Stimulated activated CD8-positive, alpha-beta memory T cell treated with anti-CD3 and anti-CD28 coated beads, Interleukin-2, amount 100 ng/mL, for 1 hour (primary cell): ENCODE data around the gene ITLN2.
"Not testable (repeated sequence)": the region's sequence is repeated elsewhere in the genome, so short reads cannot be mapped to it uniquely, and the experiment has no call there.

Experiments
- DNase-seq, 2 donors: peaks; one replicate each; pipeline ENCODE4 v3.0.0-alpha.2; 2020; ENCODE audit warnings: low read depth in 2 of 2

The ITLN2 gene

DNA sequence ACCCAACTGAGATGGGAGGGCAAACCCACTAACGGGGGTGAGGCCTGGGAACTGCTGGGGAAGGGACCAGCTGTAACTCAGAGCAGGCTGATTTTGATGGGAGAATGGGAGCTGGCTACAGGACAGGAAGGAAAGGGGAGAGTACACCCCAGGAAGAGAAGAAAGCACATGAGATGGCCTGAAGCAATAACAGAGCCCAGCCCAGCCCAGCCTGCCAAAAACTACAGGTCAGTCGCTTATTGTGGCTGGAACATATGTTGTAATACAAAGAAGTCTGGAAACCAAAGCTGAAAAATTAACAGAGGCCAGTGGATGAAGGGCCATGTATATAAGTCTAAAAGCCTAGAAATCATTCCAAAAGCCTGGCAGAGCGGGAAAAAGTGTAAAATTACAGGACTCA, 1.6 kb downstream of the ITLN2 start:
- DNase-seq: no peak

DNA sequence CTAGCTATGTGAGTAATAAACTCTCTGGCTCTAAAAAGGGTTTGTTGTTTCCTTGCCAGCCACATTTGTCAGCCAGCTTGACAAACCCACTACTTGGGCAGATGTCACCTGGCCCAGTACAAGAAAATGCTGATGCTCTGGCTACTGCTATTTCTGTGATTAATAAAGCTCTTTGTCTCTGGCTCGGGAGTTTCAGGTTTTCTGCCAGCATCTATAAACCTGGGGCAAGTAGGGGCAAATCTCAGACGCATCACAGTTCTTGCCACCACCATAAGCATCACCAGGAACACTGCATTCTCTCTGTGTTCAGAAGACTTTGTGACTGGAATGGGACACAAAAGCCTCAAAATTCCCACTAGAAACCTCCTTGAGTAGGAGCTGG, 2.5 kb downstream of the ITLN2 start:
- no peak for DNase-seq

DNA sequence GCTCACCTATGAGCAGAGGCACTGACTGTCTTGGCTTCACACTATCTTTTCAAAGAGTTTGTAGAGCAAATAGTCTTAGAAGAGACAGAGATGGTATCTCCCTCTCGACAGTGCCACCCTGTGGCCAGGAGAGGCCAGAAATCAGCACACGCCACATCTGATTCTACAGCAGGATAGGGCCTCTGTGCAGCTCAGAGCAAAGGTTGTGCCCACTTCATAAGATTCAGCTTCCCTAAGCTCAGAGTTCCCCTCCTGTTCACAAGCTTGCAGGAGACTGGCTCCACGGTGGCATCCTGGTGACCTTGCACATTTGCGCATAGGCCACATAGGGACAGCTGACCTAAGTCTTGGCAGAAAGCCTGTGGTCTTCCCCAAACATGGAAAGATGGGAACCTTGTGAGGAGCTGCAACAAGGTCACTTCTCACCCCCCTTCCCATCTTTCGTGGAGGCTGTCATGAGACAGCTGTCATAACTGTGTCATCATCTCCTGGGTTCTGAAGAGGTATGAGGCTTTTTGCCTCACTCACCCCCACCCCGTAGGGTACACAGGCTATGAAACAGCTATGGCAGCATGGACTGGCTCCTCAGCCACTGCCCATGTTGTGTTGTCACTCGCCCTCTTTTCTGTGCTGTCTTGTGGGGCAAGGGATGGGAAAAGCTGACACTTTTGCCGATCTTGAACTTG, 3.0 kb downstream of the ITLN2 start:
- peak; percentile 46 to 47 for DNase-seq

DNA sequence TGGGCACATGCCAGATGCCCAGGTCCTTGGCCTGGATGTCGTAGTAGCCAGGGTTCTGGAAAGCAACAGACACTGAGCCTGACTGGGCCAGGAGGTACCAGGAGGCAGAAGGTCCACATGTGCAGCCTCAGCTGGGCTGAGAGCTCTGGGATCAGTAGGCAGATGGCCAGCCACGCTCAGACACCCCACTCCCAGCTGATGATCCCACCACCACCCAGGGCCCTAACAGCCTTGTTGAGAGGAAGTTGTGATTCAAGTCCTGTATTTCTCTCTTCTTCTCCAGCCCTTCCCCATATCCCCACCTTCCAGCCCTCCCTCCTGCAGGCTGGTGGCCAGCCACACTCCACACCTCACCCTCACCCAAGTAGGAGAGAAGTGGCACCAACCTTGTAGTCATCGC, 4.0 kb downstream of the ITLN2 start:
- no peak for DNase-seq

DNA sequence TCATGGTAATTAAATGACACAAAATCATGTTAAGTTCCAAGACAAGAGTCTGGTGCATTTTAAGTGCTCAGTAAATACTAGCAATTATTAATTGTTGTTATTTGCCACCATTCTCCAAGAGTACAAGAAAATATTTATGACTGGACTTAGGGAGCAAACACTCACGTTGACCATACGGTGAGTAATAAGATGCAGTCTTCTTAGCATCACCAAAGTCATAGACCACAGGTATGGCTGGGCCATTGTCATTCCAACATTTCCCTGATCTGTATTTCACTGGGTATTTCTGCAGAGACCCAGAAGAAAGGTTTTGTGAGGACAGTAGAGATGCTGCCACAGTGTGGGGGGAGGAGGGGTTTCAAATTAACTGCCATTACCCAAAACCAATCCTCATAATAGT, 4.7 kb downstream of the ITLN2 start:
- DNase-seq: no peak

DNA sequence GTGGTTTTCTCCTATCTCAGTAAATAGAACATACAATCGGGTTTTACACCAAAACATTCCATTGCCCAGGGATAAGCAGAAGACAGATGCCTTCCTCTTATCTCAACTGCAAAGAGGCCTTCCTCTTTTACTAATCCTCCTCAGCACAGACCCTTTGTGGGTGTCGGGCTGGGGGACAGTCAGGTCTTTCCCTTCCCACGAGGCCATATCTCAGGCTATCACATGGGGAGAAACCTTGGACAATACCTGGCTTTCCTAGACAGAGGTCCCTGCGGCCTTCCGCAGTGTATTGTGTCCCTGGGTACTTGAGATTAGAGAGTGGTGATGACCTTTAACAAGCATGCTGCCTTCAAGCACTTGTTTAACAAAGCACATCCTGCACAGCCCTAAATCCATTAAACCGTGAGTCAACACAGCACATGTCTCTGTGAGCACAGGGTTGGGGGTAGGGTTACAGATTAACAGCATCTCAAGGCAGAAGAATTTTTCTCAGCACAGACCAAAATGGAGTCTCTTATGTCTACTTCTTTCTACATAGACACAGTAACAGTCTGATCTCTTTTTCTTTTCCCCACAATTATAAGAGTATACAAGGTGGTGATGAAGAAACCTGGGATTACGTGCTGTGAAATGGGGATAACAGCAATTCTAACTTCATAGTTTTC, 5.3 kb downstream of the ITLN2 start:
- DNase-seq: not testable (repeated sequence)

DNA sequence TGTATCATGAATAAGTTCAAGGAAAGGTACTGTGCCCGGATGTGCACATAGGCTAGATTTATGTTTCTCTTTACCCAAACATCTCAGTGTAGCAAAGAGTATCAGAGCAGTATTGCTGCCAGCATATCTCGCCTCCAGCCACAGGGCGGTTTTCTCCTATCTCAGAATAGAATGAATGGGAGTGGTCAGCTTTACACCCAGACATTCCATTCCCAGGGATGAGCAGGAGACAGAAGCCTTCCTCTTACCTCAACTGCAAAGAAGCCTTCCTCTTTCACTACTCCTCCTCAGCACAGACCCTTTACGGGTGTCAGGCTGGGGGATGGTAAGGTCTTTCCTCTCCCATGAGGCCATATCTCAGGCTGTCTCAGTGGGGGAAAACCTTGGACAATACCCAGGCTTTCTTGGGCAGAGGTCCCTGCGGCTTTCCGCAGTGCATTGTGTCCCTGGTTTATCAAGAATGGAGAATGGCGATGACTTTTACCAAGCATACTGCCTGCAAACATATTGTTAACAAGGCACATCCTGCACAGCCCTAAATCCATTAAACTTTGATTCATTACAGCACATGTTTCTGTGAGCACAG, 7.3 kb downstream of the ITLN2 start:
- not testable (repeated sequence) for DNase-seq

DNA sequence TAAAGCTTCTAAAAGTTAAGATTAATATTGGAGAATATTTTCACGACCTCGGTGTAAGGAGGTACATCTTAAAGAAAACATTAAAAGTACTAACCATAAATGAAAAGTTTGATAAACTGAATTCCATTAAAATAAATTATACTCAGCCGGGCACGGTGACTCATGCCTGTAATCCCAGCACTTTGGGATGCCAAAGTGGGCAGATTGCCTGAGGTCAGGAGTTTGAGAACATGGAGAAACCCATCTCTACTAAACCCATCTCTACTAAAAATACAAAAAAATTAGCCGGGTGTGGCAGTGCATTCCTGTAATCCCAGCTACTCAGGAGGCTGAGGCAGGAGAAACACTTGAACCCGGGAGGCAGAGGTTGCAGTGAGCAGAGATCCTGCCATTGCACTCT, 8.7 kb downstream of the ITLN2 start:
- DNase-seq: not testable (repeated sequence)

DNA sequence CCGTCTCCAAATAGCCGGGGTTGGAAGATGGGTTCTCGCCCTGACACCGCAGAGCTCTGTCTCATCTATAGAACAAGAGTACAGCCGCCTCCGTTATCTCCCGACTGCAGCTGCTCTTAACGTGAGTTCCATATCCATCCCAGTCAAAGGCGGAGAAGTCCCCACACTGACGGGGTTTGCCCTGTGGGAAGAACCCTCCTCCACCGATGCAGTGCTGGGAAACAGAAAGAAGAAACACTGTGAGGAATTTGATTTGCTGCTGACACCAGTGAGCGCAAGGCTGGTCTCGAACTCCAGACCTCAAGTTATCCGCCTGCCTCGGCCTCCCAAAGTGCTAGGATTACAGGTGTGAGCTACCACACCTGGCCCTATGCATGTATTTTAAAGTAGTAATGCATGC, 9.5 kb downstream of the ITLN2 start:
- no peak for DNase-seq

DNA sequence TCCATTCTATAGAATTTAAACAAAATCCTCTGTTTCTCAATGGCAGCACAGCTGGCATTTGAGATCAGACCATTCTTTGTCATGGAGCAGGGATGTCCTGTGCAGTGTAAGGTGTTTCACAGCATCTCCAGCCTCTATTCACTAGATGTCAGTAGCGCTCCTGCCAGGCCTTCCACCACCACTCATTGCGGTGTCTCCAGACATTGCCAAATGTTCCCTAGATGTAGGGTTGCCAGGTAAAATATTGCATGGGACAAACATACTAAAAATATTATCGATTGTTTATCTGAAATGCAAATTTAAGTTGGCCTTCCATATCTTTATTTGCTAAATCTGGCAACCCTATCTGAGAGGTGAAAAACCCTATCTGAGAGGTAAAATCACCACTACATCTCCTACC, 11.7 kb downstream of the ITLN2 start:
- DNase-seq: no peak

DNA sequence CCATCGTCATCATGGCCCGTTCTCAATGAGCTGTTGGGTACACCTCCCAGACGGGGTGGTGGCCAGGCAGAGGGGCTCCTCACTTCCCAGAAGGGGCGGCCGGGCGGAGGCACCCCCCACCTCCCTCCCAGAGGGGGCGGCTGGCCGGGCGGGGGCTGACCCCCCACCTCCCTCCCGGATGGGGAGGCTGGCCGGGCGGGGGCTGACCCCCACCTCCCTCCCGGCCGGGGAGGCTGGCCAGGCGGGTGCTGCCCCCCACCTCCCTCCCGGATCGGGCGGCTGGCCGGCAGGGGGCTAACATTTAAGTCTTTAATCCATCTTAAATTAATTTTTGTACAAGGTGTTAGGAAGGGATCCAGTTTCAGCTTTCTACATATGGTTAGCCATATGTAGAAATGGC, 17.9 kb downstream of the ITLN2 start:
- not testable (repeated sequence) for DNase-seq

DNA sequence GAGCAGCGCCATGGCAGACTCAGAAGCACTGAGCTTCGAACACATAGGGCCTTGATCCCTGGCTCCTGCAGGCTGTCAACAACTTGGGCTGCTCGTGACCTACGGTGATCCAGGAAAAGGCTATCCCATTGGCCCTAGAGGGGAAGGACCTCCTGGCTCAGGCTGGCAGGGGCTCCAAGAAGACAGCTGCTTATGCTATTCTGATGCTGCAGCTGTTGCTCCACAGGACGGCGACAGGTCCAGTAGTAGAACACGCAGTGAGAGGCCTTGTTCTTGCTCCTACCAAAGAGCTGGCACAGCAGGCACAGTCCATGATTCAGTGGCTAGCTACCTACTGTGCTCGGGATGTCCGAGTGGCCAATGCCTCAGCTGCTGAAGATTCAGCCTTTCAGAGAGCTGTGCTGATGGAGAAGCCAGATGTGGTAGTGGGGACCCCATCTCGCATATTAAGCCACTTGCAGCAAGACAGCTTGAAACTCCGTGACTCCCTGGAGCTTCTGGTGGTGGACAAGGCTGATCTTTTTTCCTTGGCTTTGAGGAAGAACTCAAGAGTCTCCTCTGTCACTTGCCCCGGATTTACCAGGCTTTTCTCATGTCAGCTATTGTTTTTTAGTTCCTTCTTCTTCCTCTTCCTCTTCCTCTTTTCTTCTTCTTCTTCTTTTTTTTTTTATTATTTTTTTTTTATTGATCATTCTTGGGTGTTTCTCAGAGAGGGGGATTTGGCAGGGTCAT, 18.9 kb downstream of the ITLN2 start:
- no peak for DNase-seq

DNA sequence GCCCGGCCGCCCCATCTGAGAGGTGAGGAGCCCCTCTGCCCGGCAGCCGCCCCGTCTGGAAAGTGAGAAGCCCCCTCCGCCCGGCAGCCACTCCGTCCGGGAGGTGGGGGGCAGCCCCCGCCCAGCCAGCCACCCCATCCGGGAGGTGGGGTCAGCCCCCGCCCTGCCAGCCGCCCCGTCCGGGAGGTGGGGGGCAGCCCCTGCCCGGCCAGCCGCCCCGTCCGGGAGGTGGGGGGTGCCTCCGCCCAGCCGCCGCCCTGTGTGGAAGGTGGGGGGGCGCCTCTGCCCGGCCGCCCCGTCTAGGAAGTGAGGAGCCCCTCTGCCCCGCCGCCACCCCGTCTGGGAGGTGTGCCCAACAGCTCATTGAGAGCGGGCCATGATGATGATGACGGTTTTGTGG, 21.3 kb downstream of the ITLN2 start:
- not testable (repeated sequence) for DNase-seq

DNA sequence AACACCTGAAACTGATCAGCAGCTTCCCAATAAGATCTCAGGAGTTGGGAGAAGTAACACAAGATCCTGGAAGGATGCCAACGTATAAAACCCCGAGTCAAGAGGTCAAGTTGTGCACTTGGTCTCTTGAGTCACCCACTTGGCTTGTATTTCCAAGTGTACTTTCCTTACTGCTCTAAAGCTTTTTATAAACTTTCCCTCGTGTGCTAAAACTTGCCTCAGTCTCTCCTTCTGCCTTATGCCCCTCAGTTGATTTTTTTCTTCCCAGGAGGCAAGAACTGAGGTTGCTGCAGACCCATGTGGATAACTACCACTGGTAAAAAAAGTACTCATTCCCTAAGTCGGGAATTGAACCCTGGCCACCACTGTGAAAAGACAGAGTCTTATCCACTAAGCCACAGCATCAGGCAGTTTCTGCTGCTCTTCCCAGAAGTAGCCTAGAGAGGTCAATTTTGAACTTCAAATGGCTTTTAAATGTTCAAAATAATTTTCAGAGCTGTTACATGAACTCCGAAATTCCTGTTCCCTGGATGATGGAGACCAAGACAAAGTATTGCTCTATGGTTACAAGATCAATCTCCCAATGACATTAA, 28.9 kb downstream of the ITLN2 start:
- no peak for DNase-seq

DNA sequence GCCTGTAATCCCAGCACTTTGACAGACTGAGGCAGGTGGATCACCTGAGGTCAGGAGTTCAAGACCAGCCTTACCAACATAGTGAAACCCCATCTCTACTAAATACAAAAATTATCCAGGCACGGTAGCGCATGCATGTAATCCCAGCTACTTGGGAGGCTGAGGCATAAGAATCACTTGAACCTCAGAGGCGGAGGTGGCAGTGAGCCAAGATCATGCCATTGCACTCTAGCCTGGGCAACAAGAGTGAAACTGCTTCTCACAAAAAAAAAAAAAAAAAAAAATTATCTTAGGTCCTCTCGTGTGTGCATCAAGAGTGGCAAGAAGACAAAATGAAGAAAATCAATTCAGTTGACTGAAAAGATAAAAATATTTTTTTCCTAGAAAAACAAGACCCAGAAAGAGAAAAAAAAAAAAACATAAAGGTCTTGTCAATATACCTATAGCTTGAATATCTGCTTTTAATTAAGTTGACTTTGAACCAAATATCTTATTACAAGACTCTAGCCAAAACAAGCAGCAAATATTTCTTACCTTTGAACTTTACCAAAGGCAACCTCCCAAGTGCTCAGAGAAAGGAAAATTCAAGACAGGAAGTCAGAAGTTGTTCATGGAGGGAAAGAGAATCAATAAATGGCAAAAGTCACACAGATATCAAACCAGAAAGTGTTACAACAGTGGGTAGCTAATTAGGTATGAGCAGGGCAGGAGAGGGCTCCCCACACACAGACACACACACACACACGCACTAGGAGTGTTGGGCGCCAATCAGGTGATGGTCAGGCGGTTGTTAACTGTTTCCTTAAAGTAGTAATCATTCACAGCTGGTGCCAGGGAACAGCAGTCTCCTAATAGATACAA, 29.6 kb downstream of the ITLN2 start:
- DNase-seq: no peak

DNA sequence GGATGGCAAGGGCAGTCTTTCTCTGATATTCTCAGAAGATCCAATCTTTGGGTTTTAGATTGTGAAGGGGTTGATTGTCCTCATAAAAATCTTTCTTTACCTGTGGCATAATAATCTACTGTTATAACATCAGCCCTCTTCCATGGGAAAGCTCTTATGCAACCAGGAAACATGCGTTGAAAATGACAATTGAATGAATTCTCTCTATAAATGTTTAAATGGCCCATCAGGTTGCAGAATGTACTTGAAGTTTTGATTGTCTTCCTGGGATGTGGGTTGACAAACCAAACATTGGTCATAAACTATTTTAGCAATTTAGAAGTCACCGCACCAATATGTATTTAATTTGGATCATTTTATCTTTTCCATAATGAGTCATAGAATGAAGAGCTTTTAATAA, 37.9 kb downstream of the ITLN2 start:
- no peak for DNase-seq

DNA sequence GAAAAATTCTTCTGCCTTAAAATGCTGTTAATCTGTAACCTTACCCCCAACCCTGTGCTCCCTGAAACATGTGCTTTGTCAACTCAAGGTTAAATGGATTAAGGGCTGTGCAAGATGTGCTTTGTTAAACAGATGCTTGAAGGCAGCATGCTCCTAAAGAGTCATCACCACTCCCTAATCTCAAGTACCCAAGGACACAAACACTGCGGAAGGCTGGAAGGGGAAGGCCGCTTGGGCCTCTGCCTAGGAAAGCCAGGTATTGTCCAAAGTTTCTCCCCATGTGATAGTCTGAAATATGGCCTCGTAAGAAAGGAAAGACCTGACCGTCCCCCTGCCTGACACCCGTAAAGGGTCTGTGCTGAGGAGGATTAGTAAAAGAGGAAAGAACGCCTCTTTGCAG, 41.4 kb downstream of the ITLN2 start:
- not testable (repeated sequence) for DNase-seq

DNA sequence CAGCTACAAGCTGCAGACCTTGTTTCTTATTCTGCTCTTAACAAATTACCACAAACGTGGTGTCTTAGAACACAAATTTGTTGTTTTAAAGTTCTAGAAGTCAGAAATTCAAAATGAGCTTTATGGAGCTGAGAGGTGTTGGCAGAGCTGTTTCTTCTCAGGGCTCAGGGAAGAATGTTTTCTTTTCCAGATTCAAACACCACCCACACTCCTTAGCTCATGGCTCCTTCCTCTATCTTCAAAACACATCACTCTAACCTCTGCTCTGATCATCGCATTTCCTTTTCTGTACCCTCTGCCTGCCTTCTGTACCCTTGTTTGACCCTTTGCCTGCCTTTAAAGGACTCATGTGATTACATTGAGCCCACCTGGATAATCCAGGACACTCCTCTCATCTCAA, 42.7 kb downstream of the ITLN2 start:
- no peak for DNase-seq

DNA sequence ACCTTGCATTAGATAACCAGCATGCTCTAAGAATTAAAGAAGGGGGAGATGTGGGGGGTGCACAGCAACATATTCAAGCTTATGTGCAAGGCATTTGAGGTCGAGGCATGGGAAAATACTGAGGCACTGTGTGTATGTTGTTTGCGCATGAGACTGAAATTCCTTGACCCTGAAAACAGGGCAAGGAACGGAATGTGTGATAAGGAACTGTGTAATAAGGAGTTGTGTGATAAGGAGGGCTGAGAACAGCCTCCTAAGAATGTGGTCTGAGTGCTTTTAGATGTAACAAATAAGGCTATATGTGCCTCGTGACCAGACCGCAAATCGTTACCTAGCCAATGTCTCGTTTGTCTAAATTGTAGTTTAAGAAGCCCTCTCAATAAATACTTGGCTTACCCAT, 43.2 kb downstream of the ITLN2 start:
- no peak for DNase-seq

DNA sequence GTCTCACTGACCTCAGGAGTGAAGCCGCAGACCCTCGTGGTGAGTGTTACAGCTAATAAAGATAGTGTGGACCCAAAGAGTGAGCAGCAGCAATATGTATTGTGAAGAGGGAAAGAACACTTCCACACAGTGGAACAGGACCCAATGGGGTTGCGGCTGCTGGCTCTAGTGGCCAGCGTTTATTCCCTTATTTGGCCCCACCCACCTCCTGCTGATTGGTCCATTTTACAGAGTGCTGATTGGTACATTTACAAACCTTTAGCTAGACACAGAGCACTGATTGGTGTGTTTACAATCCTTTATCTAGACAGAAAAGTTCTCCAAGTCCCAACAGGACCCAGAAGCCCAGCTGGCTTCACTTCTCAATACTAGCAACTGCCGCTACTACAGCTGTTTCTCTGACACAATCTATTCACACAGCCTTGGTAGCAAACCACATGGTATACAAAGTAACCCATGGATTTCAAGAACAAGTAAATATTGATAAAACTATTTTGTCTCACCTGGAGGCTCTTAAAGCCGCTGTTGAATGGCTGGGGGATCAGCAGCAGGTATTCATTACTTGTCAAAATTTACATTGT, 44.3 kb downstream of the ITLN2 start:
- DNase-seq: no peak

DNA sequence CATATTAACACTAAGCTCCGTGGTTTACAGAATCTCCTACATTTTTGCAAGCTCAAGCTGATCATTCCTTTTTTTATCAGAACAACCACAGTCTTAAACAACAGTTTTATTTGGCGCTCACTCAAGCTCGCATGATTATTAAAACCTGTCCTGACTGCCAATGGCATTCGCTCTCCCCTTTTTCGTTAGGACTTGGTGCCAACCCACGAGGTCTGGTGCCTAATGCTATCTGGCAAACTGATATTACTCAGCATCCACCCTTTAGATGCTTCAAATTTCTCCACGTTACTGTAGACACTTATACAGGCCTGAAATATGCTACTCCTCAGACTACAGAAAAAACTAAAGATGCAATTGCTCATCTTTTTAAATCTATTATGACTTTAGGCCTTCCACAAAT, 46.6 kb downstream of the ITLN2 start:
- no peak for DNase-seq
